Right lung (tissue), 5 donors: ENCODE results near the gene PTGFRN. TPM values are rescaled to one million over a fixed set of nuclear protein-coding genes. Genes with fewer than 3 reads are reported as not detected.

Experiments used
- DNase-seq, 2 donors: peaks; one replicate each; pipeline ENCODE4 v3.0.0-alpha.2; 2013
- polyA plus RNA-seq, 5 donors: library from polyadenylated mRNA; unstranded; fragments of 120-200 nt; gene quantifications; one replicate each; pipeline versions ENCODE4 v1.2.1 to v1.2.3, GENCODE V29; 2013; ENCODE audit warnings: inconsistent platforms in 1 of 5, low replicate concordance in 1 of 5; ENCODE audit not compliant: insufficient read length in 5 of 5, insufficient read depth in 1 of 5

PTGFRN gene
- polyA plus RNA-seq, 5 donors = 40.5 to 73.5 (median 66.1) TPM

- DNase-seq = no peak
Observed at GRCh38 chr1:116997066-116997465, 87.3 kb downstream of the PTGFRN start.

DNA sequence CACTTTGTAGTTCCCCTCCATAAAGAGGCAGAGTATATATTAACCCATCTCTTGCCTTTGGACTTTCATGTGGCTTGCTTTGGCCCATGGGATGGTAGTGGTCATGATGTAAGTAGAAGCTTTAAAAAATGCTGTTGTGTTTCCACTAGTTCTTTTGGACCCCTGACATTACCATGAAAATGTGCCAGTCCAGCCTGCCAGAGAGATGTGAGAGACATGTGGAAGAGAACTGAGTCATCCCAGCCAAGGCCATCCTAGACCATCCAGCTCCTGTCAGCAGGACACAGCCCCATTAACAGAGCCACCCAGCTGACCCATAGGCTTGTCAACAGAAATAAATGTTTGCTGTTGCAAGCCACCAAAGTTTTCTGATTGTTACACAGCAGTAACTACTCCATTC is 87.9 kb downstream of the PTGFRN start:
- DNase-seq = no peak

DNA sequence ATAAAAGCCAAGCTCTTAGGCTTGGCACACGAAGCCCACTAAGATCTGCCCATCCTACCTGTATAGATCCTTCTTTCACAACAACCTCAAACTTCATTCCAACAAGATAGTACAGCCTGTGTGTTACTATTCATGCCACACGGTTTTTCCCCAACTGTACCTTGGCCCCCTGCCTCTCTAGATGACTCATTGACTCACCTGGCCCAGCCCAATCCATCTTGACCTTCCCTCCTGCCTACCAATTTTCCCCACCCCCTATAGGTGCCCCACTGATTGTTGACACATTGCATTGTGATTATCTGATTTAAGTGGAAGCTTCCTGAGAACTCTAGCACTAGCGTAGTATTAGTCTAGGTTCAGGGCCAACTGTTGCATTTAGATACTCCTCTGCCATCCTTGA is 89.9 kb downstream of the PTGFRN start:
- DNase-seq = no peak

GRCh38 chr1:117000142-117000541 is 90.4 kb downstream of the PTGFRN start:
- no peak for DNase-seq

- no peak for DNase-seq
Observed at GRCh38 chr1:117001254-117001927, 91.7 kb downstream of the PTGFRN start, which contains the start of gene CD101. TSS of gene CD101 (plus strand) at chr1:117001760. CDS start at chr1:117001818, 58 bp downstream.

DNA sequence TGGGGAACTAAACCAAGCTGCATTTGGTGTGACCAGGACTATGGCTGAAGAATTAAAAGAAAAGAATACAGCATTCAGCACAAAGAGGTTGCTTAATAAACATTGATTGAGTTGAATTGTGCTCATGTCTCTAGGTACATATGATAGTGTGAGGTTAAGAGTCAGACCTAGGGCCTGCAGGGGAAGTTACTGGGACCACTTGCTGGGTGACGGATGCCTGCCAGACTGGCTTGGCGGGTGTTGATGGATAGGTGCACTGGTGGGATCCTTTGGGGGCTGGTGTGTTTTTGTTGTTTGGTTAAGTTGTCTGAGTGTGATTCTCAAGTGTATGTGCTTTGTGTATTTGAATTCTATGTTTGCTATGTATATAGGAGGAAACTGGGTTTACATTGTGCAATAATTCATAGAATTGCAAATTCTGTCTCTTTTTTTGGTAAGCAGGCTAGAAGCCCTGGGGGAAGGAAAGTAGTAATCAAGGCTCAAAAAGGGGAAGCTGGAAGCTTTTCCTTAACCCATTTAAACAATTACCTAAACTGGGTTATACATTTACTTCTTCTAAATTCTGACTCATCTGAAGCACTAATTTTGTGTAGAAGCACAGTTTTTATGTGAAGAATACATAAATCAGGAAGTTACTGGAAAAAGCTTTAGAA is 93.6 kb downstream of the PTGFRN start:
- DNase-seq = no peak

GRCh38 chr1:117007719-117008013 is 98.0 kb downstream of the PTGFRN start:
- DNase-seq = no peak

- no peak for DNase-seq
Observed at GRCh38 chr1:117008656-117009055, 98.9 kb downstream of the PTGFRN start.

DNA sequence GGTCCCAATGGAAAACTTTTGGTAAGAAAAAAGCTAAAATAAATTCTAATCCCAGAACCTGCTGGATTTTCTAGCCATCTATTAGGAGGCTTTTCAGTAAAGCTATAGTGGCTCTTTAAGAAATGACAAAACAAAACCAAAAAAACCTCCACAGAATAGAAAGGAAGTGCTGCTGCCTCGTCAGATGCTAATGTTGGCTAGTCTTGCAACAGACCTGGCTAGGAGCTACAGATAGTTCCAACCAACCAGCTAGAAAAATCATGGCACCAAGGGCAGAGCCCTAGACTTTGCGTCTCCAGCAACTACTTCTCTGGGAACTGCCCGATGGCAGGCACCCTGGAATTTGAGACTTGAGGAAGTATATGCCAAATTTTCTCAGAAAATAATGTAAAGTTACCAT is 99.4 kb downstream of the PTGFRN start:
- no peak for DNase-seq

DNA sequence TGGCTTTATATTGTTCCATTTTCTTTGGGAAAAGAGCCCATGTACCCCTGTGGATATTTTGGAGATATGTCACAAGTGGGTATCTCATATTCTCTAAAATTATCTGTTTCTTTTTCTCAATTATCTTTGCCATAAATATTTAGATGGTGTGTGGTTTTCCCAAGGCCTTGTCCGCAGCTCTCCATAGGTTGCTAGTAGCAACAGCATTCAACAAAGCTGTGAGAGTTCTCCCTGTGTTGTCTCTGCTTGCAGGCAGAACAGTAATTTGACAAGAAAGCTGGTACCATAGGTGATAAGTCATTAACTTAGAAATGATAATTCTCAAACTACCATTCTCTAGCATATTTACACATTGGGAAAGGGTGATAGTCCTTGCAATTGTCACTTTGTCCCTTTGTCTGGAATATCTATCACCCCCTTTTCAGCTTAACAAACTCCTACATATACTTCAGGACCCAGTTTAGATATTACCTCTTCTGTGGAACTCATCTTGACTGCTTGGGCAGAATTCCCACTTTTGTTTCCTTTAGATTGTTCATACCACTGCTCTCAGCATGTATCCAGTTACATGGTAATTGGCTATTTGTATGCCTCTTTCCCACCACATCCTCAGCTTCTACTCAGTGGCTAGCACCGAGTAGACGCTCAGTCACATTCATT is 100.7 kb downstream of the PTGFRN start:
- DNase-seq = no peak

DNA sequence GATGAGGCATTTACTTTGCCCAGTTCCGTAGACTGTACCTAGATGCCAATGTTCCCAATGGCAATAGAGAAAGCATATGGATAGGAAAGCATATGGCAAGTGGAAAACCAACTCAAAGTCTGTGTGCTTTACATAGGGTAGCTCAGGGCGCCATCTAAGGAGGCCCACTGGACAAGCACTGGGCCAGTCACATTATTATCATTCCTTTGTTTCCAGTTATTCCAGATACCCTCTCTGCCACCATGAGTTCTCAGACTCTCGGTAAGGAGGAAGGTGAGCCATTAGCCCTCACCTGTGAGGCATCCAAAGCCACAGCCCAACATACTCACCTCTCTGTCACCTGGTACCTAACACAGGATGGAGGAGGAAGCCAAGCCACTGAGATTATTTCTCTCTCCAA is 101.6 kb downstream of the PTGFRN start:
- no peak for DNase-seq

DNA sequence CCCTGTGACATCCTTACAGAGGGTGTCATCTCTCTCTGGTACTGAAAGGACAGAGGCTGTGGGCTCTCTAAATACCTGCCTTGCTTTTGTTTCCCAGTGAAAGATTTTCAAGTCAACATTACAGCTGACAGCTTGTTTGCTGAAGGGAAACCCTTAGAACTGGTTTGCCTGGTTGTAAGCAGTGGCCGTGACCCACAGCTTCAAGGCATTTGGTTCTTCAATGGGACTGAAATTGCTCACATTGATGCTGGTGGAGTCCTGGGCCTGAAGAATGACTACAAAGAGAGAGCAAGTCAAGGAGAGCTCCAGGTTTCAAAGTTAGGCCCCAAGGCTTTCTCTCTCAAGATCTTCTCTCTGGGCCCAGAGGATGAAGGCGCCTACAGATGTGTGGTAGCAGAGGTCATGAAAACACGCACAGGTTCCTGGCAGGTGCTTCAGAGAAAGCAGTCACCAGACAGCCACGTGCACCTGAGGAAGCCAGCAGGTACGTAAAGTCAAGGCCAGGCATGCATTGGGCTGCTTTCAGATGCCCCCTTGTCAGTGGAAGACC is 103.7 kb downstream of the PTGFRN start:
- DNase-seq = no peak

- no peak for DNase-seq
Observed at GRCh38 chr1:117014209-117014608, 104.5 kb downstream of the PTGFRN start.

GRCh38 chr1:117015724-117016123 is 106.0 kb downstream of the PTGFRN start:
- DNase-seq = no peak

DNA sequence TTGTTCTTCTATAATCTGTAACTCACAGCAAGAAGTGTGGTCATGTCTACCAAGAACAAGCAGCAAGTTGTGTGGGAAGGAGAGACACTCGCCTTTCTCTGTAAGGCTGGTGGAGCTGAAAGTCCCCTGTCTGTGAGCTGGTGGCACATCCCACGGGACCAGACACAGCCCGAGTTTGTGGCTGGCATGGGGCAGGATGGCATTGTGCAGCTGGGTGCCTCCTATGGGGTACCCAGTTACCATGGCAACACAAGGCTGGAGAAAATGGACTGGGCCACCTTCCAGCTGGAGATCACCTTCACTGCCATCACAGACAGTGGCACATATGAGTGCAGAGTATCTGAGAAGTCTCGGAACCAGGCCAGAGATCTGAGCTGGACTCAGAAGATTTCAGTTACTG is 107.3 kb downstream of the PTGFRN start:
- no peak for DNase-seq

DNA sequence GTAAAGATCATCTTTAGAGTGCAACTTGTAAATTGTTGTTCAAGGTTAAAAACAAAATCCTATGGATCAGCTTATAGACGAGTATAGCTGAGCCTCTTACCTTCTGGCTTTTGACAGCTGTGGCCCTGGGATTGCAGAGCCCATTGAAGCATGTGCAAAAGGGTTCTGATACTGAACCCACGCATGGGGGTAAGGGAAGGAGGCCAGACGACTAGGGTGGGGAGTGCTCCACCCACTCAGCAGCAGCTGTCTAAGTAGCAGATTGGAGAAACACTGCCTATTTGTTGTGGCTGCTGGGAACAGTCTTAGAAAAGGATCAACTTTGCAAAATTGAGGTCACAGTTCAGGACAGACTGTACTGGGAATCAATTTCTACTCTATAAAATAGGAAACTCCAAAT is 107.9 kb downstream of the PTGFRN start:
- DNase-seq = no peak

- no peak for DNase-seq
Observed at GRCh38 chr1:117020526-117021156, 110.9 kb downstream of the PTGFRN start.

- no peak for DNase-seq
Observed at GRCh38 chr1:117022114-117022513, 112.4 kb downstream of the PTGFRN start.

DNA sequence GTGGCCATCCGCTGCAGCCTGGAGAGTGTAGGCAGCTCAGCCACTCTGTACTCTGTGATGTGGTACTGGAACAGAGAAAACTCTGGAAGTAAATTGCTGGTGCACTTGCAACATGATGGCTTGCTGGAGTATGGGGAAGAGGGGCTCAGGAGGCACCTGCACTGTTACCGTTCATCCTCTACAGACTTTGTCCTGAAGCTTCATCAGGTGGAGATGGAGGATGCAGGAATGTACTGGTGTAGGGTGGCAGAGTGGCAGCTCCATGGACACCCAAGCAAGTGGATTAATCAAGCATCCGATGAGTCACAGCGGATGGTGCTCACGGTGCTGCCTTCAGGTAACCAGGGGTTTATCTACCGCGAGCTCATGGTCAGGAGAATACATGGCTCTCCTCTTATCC is 115.9 kb downstream of the PTGFRN start:
- no peak for DNase-seq

DNA sequence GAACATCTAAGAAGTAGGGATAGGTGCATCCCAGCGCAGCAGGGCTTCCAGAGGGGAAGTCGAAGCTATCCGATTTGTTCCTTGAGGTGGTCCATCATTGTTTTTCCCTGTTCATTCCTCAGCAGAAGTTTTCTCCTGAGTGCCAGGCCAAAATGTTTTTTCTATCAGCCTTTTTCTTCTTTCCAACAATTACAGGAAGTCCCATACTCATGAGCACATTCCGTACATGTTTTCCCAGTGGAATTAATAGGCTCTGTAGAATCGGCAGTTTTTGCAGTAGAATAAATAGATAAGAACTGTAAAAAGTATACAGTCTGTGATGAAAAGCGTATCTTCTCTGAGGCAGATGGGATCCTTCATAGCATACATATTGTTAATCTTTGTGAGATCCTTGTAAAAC is 116.6 kb downstream of the PTGFRN start:
- DNase-seq = no peak

- no peak for DNase-seq
Observed at GRCh38 chr1:117029685-117030084, 120.0 kb downstream of the PTGFRN start.

- DNase-seq = no peak
Observed at GRCh38 chr1:117030271-117030877, 120.7 kb downstream of the PTGFRN start.
